CMK (cell line): ENCODE data around the gene UNC93B1.
"Not testable (repeated sequence)": the region's sequence is repeated elsewhere in the genome, so short reads cannot be mapped to it uniquely, and the experiment has no call there.

ENCODE experiments used
- DNase-seq: peaks from one replicate; pipeline ENCODE4 v3.0.0-alpha.2; 2010; ENCODE audit warnings: low read depth

Gene UNC93B1

DNA sequence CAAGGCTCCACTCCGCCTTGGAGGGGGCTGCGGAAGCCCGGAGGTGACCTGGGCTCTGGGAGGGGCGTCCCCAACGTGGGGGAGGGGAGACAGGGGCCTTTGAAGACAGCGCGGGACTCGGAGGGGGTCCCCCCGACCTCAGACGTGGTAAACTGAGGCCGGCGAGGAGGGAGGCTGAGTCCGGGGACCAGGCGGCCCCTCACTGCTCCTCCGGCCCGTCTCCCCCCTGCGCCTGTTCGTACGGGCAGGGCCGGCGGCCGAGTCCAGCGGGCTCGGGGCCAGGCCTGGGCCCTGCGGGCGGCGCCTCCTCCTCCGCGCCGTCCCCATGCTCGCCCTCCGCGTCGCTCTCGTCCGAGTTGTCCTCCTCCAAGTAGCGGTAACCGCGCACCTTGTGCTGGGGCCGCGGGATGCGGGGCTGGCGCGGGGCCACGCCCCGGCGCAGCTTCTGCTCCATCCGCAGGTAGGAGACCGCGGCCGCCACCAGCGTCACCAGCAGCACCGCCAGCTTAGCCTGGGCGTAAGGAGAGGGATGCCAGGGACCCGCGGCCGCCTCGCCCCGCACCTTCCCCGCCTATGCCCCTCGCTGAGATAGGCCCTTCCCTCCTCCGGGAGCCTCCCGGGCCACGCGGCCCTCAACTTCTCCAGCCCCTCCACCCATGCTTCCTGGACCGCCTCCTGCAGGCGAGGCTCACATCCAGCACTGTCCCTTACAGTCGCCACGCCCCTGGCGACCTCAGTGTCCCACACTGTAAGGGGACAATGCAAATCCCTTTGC lies 12.4 kb downstream of the UNC93B1 start:
- not testable (repeated sequence) for DNase-seq

DNA sequence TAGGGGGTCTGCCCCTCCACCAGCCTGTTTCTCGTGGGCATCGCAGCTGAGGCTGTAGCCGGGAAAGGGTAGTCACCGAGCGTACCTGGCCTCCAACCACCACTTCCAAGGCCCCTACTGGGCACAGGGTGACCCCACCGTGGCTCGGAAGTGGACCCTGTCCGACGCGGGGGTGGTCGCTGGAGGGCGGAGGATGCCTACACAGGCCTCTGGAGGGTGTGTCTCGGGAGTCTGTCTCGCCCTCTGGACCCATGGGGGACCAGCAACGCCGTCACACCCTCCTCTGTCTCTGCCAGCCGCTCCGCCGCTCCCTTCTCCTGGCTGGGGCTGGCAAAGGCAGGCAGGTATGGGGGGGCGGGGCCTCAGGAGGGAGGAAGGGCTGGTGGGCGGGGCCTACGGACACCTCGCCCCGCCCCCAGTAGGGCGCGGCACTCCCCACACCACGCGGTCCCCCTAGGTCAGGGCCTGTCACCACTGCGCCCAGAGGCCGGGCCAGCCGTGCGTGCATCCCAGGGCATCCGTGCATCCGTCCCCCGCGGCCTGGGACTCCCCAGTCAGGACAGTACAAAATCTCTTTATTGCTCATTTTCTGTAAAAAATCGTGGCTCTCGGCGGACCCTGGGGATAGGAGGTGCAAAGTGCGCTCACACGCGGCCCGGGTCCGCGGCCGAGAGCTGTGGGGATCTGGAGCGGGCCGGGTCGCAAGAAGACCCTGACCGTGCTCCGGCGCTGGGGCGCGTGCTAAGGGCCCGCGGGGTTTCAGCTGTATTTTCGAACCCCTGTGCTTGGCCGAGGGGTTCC lies 13.2 kb downstream of the UNC93B1 start:
- not testable (repeated sequence) for DNase-seq

DNA sequence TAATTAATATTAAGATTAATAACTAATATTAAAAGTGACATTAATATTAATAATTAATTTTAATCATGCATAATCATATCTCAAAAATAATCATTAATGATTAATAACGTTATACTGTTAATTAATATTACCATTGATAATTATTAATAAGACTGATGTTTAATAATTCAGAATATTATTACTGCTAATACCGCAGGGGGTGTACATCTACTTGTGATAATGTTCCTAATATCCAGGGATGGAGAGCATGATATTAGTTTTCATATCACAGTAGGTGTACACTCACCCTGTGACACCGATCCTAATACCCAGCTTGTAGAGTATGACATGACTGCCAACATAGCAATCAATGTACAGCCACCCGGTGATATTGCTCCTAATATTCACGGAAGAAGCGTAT lies 18.6 kb downstream of the UNC93B1 start:
- DNase-seq: not testable (repeated sequence)

DNA sequence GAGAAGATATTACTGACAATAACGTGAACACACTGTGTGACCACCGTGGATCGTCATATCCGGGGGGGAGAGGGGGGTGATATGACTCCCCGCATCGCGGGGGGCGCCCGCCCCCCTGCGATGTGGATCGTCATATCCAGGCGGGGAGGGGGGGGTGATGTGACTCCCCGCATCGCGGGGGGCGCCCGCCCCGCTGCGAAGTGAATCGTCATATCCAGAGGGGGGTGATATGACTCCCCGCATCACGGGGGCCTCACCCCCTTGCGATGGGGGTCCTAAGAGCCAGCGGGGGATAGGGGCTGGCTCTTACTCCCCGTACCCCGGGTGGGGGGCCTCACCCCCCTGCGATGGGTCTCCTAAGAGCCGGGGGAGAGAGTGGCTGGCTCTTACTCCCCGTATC lies 19.9 kb downstream of the UNC93B1 start:
- no peak for DNase-seq

DNA sequence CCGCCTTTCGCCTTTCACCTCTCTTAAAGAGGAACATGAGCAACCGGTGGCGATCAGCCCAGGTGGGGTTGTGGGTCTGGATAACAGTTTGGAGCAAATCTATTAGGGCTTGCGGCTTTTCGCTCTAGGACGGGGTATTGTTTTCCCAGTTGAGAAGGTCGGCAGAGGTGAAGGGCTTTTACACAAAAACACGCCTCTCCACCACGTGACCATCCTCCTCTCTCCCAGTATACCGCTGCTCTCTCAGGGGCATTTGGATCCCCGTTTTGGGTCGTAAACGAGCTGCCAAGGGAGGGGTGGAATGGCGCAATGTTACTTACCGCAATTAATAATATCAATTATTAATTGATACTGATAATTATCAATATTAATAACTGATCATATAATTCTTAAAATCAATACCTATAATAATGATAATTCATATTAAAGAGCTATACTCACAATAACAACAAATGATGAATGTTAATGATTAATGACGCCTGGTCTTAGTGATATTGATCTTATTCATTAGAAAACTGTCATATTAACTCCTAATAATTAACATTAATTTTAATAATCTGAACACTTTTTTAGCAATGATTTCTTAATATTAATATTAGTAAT lies 21.5 kb downstream of the UNC93B1 start:
- DNase-seq: not testable (repeated sequence)

DNA sequence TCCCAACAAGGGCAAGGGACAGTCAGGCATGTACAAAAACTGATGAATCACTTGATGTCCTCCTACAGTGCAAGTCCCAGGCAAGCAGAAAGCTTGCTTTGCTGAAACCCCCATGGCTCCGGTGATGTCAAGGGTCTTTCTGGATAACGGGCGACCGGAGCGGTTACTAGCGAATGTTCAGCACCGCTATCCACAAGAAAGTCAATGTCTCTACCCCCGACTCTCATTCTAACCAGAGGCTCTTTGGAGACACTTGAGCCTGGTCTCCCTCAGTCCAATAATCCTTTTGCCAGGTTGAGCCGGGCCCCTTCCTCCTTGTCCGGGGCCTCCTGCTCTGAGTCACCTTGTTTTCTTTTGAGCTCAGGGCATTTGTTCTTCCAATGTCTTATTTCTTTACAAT lies 22.7 kb downstream of the UNC93B1 start:
- not testable (repeated sequence) for DNase-seq

DNA sequence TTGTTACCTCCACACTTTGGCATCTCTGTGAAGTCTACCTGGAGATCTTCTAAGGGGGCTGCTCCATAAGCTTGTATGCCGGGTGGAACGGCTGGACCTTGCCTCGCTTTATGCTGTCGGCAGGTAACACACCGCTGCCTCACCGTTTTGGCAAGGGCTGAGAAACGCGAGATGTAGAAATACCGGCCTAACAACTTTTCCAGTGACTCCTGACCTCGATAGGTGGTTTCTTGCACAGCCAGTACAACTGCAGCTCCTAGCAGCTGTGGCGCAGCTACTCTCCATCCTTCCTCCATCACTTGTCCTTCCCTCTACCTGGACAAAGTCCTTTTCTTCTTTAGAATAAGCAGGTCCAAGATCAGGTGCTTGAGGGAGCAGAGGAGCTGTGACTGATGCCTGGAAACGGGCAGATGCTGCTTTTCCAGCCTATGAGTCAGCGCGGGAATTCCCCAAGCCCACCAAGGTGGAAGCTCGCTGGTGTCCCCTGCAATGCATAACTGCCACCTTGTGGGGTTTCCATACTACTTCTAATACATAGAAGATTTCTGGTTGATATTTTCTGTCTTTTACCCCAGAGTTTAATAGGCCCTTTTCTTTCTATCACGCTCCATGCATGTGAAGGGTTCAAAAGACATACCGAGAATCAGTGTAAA lies 25.0 kb downstream of the UNC93B1 start:
- not testable (repeated sequence) for DNase-seq

DNA sequence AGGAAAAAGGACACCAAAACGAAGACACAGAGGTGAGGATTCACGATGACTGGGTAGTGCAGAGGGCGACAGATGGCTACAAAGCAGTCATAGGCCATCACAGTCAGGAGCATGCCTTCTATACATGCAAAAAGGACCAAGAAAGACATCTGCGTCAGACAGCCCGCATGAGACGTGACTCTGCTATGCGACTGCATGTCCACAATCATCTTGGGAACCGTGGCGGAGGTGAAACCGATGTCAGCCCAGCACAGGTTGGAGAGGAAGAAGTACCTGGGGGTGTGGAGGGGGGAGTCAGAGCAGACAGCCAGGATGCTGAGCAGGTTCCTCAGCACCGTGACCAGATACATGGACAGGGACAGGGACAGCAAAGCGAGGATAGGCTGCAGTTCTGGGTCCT lies 29.2 kb downstream of the UNC93B1 start:
- DNase-seq: not testable (repeated sequence)

DNA sequence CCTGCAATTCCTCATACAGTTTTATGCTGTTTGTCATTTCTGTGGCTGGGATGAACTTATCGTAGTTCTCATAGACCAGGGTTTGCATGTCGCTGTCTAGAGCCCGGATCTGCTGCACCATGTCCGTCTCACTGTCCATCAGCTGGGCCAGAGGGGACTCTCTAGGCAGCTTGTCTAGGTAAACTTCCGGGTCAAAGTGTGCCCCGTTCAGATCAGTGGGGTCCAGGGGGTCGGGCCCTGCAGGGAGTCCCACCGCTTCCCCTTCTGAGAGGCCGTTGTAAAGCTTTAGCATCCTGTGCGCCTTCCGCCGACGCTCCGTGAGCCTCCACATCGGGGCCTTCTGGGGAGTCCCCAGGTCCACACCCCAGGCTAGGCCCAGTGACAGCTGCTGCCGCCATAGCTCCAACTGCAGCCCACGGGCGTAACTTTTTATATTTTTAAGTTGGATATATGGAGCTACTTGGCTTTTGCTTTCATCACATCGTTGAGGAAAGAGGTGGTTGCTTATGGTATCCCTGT lies 38.0 kb downstream of the UNC93B1 start:
- not testable (repeated sequence) for DNase-seq

DNA sequence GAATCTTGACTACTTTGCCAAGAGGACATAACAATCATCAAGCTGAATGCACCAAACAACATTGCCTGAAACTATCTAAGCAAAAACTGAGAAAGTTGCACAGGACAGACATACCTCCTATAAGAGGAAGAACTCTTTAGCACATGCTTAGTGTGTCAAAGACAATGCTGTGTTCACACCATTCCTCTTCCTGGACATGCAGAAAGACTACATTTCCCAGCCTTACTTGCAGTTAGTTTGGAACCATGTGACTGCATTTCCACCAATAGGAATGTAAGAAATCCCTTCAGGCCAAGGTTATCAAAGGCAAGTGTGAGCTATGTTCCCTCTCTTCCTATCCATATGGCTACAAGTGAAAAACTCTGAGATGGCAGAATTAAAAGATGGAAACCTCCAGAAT lies 39.2 kb downstream of the UNC93B1 start:
- not testable (repeated sequence) for DNase-seq

DNA sequence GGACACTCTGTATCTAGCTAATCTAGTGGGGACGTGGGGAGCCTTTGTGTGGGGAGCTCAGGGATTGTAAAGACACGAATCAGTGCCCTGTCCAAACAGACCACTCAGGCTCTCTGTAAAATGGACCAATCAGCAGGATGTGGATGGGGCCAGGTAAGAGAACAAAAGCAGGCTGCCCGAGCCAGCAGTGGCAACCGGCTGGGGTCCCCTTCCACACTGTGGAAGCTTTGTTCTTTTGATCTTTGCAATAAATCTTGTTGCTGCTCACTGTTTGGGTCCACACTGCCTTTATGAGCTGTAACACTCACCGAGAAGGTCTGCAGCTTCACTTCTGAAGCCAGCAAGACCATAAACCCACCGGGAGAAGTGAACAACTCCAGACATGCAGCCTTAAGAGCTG lies 40.0 kb downstream of the UNC93B1 start:
- not testable (repeated sequence) for DNase-seq

DNA sequence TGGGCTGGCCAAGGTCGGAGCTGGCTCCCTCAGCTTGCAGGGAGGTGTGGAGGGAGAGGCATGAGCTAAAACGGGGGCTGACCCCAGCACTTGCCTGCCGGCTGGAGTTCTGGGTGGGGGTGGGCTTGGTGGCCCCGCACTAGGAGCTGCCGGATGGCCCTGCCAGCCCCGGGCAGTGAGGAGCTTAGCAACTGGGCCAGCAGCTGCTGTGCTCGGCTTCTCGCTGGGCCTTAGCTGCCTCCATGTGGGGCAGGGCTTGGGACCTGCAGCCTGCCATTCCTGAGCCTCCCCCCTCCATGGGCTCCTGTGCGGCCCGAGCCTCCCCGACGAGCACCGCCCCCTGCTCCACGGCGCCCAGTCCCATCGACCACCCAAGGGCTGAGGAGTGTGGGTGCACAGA lies 40.7 kb downstream of the UNC93B1 start:
- DNase-seq: not testable (repeated sequence)

DNA sequence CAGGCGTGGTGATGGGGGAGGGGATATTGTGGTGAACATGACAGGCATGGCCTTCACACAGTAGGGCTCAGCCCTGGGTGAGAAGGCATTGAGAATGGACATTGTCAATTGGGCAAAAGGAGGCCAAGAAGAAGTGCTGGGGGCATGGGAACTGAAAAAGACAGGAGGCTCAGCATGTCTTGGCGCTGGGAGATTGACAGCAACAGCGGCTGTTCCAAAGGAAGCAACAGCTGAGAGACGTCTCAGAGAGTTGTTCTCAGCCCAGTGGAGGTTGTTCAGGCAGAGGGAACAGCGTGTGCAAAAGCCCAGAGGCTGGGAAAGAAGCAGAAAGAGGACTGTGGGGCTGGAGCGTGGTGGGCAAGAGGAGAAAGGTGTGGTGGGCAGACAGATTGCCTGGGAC lies 47.7 kb downstream of the UNC93B1 start:
- DNase-seq: not testable (repeated sequence)

DNA sequence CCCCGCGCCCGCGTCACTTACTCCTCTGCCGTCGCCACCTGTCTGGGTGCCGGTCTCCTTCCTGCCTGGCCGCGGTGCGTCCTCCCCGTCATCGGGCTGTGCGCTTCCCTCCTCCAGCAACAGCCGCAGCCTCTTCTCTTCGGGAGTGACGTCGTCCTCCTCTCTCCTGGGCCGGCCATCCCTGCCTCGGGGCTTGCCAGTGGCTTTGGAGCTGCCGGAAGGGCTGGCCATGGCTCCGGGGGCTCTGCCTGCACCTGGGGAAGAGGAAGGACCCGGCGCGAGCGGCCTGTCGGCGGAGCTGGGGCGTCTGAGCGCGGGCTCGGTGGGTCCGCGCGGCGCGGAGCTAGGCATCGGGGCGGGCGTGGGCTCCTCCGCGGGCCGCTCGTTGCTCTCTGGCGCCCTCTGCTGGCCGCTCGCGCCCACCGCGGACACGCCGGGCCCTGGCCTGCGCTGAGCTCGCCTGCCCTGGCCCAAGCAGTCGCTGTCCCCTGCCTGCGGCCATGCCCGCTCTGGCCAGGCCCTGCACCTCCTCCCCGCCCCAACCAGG lies 48.4 kb downstream of the UNC93B1 start:
- peak; percentile 39 for DNase-seq

DNA sequence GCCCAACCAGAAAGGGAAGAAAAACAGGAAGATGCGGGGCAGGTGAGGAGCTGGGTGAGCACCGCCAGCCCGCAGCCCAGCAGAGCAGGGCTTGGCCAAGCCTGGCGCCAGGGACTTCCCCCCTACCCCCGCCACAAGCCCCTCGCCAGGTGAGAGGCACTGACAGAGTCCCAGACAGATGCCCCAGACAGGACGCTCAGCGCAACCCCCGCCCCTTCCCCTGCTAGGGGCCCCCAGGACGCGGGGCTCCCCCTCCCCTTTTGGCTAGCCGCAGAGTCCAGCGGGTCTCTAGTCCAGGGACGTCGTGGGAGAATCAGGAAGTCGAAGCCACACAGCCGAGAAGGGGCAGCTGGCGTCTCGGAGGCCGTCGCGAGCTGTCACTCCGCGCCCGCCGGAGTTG lies 48.9 kb downstream of the UNC93B1 start:
- not testable (repeated sequence) for DNase-seq

DNA sequence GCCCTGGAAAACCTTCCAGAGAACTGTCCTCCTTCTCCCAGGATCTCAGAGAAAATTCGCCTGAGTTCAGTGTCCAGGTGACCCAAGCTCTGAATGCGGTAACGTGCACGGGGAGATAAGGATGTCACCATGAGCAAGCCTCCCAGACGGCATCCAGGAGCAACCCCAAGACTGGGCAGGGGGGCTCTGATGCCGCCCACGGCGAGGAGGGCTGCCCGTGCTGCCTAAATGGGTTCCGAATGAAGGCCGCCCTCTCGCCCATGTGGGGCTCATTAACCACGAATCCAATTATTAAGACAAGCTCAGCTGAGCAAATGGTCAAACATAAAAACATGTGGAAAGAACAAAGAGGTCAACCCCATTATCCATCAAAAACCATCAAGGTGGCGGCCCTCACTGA lies 49.6 kb downstream of the UNC93B1 start:
- not testable (repeated sequence) for DNase-seq

DNA sequence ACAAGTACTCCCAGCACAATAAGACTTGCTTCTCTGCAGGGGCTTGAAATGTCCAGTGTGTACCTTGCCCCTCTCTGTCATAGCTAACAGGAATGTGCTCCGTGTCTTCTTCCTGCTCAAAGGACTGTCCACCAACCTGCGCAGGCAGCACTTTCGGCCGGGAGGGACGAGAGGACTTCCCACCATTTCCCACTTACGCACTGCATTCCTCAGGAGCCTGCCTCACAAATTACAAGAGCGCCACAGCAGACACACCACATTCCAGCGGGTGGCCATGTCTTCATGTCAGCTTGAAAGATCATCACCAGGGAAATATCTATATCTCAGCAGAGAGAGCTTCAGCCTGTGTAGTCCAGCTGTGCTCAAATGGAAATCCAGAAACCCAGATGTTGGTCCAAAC lies 53.2 kb downstream of the UNC93B1 start:
- DNase-seq: not testable (repeated sequence)

DNA sequence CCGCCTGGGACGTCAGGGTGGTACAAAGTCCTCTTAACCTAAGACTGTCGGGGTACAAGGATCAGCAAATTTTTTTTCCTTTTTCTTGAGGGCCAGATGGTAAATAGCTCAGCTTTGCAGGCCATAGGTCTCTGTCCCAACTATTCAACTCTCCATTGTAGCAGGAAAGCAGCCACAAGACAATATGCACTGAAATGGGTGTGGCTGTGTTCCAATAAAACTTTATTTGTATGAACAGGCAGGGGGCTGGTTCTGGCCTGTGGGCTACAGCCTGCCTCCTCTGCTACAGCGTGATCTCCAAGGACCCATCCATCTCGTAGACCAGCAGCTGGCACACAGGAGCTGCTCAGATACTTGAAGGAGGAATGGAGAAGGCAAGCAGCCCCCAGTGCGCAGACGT lies 56.1 kb downstream of the UNC93B1 start:
- not testable (repeated sequence) for DNase-seq

DNA sequence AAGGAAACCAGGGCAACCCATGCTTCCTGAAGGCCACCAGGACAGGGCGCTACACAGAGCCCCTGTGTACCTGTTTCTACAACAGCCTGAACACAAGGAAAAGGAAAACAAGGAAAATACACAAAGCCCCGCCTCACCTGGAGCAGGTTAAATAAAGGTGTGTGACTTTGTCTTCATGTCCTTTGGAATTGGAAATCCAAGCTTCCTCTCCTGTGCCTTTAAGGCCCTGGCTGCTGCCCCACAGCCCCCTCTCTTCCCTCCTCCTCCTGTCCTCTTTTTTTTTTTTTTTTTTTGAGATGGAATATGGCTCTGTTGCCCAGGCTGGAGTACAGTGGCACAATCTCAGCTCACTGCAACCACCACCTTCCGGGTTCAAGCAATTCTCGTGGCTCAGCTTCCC lies 57.5 kb downstream of the UNC93B1 start:
- not testable (repeated sequence) for DNase-seq

DNA sequence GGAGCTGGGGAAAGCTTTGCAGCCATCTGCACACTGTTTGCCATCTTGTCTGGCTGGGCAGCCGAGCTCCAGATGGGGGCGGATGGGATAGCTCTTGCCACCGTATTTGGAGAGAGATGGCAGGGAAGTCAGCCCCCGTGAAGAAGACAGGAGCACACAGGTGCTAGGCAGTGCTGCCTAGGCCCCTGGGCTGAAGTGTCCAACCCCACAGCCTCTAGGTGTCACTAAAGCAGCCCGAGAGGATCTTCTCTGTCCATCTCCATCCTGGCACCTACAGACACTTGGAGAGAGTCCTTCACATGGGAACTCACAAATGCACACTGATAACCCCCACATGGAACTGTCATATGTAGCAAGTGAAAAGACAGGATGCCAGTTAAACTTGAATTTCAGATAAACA lies 60.5 kb downstream of the UNC93B1 start:
- DNase-seq: not testable (repeated sequence)
